CD4-positive, alpha-beta T cell (primary cell): ENCODE measurements around the gene ZNRF3. TPM values are rescaled to one million over a fixed set of nuclear protein-coding genes. Genes with fewer than 3 reads are reported as not detected.

Source experiments
- ATAC-seq: fragments of 200-7000 bp; cut with Tn5 transposase; one replicate; pipeline ENCODE4 v1.10.0; 2022; ENCODE audit warnings: mild to moderate bottlenecking; ENCODE audit not compliant: poor library complexity
- CTCF ChIA-PET: fragments of 350-600 bp; sonication (Branson Sonifier 250); formaldehyde crosslinking; loops from one replicate; lab custom pipeline; 2021; ENCODE audit warnings: antibody characterized with exemption, inconsistent platforms; lab: Charles Lee
- POLR2A ChIA-PET: fragments of 350-600 bp; sonication (Branson Sonifier 250); formaldehyde crosslinking; loops from one replicate; lab custom pipeline; 2021; ENCODE audit warnings: antibody characterized with exemption, inconsistent platforms; lab: Charles Lee
- DNase-seq, 14 experiments: peaks; one replicate each; pipeline ENCODE4 v3.0.0-alpha.2; 2013 to 2020; ENCODE audit warnings: mixed read lengths in 2 of 14
- H3K27ac ChIP-seq, 2 donors: one replicate each; pipeline versions ENCODE4 v1.5.1 to v1.7.0; 2013; ENCODE audit warnings: low read length in 2 of 2, low read depth in 1 of 2, mild to moderate bottlenecking in 1 of 2
- H3K27me3 ChIP-seq, 2 experiments: 1 replicate in 1 of 2; 2 replicates in 1 of 2; pipeline versions ENCODE4 v1.6.1 to v1.7.0; 2013; ENCODE audit warnings: low read length in 2 of 2, control low read depth in 1 of 2, mild to moderate bottlenecking in 1 of 2, moderate library complexity in 1 of 2; ENCODE audit not compliant: insufficient read depth in 2 of 2, control insufficient read depth in 1 of 2
- H3K36me3 ChIP-seq: one replicate; pipeline ENCODE4 v1.6.1; 2013; ENCODE audit warnings: low read length, control low read depth; ENCODE audit not compliant: insufficient read depth
- H3K4me1 ChIP-seq: one replicate; pipeline ENCODE4 v1.6.1; 2013; ENCODE audit warnings: low read length, control low read depth; ENCODE audit not compliant: insufficient read depth
- H3K4me3 ChIP-seq: one replicate; pipeline ENCODE4 v1.5.1; 2013; ENCODE audit warnings: mild to moderate bottlenecking, low read length, moderate library complexity
- H3K9me3 ChIP-seq, 2 experiments: 1 replicate in 1 of 2; 2 replicates in 1 of 2; pipeline versions ENCODE4 v1.6.1 to v1.7.0; 2013; ENCODE audit warnings: low read length in 2 of 2, mild to moderate bottlenecking in 2 of 2, control low read depth in 1 of 2, moderate library complexity in 1 of 2; ENCODE audit not compliant: control insufficient read depth in 1 of 2, insufficient read depth in 1 of 2
- H3K27ac Mint-ChIP-seq: one replicate; pipeline ENCODE4 v1.8.0; 2020; ENCODE audit warnings: mixed read lengths
- H3K27me3 Mint-ChIP-seq: one replicate; pipeline ENCODE4 v1.8.0; 2021; ENCODE audit warnings: mixed read lengths
- H3K36me3 Mint-ChIP-seq: one replicate; pipeline ENCODE4 v1.8.0; 2021; ENCODE audit warnings: low read depth, mixed read lengths
- H3K4me1 Mint-ChIP-seq: one replicate; pipeline ENCODE4 v1.8.0; 2021; ENCODE audit warnings: low read depth, mixed read lengths
- H3K4me3 Mint-ChIP-seq: one replicate; pipeline ENCODE4 v1.8.0; 2020; ENCODE audit warnings: mild to moderate bottlenecking, mixed read lengths
- H3K9me3 Mint-ChIP-seq: one replicate; pipeline ENCODE4 v1.8.0; 2020; ENCODE audit warnings: mixed read lengths
- CTCF ChIP-seq: fragments of 200-600 bp; IDR thresholded peaks from one replicate; pipeline ENCODE4 v1.8.0; 2022; ENCODE audit warnings: antibody characterized with exemption, mild to moderate bottlenecking
- intact Hi-C, 2 experiments: fragments of 100-400 bp; cut with DNase I in 1 of 2; cut with micrococcal nuclease in 1 of 2; formaldehyde crosslinking; loops; one replicate each; pipeline versions ENCODE4 v1.15.1 to v1.9.0; 2023 to 2025; cut with DNase I, micrococcal nuclease
- total RNA-seq, 174 experiments: library from RNA in 2 of 174; stranded (reverse) in 2 of 174; gene quantifications; one replicate each; pipeline ENCODE4 v1.2.3 and lab custom pipeline; 2021 to 2026

The ZNRF3 gene
- total RNA-seq, 2 experiments from 2014 or later, result 0.38 to 0.61 TPM

DNA sequence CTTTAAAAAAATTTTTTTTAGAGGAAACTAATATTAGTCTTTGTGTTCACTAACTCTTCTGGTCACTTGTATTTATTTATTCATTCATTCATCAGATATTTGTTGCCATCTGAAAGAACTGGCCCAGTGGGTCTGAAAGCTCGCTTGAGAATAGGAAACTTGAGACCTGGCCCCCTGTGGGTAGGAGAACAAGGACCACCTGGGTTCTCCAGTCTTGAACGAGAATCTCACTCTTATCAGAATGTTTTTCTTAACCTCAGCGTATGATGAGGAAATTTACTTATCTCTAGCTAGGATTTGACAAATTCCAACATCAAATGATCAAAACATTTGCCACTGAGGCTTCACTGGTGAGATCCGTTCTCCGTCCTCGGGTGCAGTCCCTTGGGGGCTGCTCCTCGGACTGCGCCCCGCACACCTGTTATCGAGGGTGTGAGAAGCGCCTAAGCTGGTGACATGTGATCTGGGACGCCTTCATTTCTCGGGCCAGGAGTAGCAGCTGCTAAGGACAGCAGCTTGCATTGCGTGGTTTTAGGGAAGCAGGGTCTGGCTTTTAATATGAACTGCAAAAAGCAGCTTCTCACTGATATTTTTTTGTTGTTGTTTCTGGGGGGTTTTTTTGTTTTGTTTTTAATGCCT is 171.9 kb downstream of the ZNRF3 start:
- Mint-ChIP-seq H3K27ac (no peak overlapping the region), H3K27me3 (peaks cover 2% of the 10 kb centered on the region), H3K9me3 (no peaks in the 10 kb centered on the region), H3K4me1 (no peaks in the 10 kb centered on the region), H3K4me3 (no peak overlapping the region), H3K36me3 (no peaks in the 10 kb centered on the region)
- Histone ChIP-seq H3K36me3 (no peaks in the 10 kb centered on the region), H3K27ac (no peak overlapping the region), H3K4me3 (no peak overlapping the region), H3K9me3 (no peaks in the 10 kb centered on the region), H3K4me1 (no peaks in the 10 kb centered on the region), H3K27me3 (no peaks in the 10 kb centered on the region)
- DNase-seq, result no peak
- TF ChIP-seq CTCF, result no peak
- intact Hi-C loops, result no loop called here
- ChIA-PET CTCF (no interaction called here), POLR2A (no interaction called here)
- no peak for ATAC-seq

GRCh38 chr22:29056472-29056871 is 173.1 kb downstream of the ZNRF3 start:
- H3K9me3 ChIP-seq, result no peaks in the 10 kb centered on the region
- no peaks in the 10 kb centered on the region for H3K36me3 ChIP-seq
- intact Hi-C loops, result no loop called here
- no peak overlapping the region for H3K27ac ChIP-seq
- H3K4me1 ChIP-seq, result no peaks in the 10 kb centered on the region
- no peaks in the 10 kb centered on the region for H3K4me1 Mint-ChIP-seq
- CTCF ChIA-PET, result no interaction called here
- ATAC-seq (no peak), DNase-seq (no peak)
- no peak overlapping the region for H3K4me3 ChIP-seq
- no peaks in the 10 kb centered on the region for H3K27me3 ChIP-seq
- TF ChIP-seq CTCF, result no peak
- no peaks in the 10 kb centered on the region for H3K9me3 Mint-ChIP-seq
- no peak overlapping the region for H3K27ac Mint-ChIP-seq
- no peak overlapping the region for H3K4me3 Mint-ChIP-seq
- POLR2A ChIA-PET, result no interaction called here
- peaks cover 13% of the 10 kb centered on the region for H3K27me3 Mint-ChIP-seq
- no peaks in the 10 kb centered on the region for H3K36me3 Mint-ChIP-seq

- intact Hi-C loops, result no loop called here
- no peak for DNase-seq
- ChIA-PET CTCF (no interaction called here), POLR2A (no interaction called here)
- Histone ChIP-seq H3K27me3 (no peaks in the 10 kb centered on the region), H3K36me3 (no peaks in the 10 kb centered on the region), H3K4me3 (no peak overlapping the region), H3K27ac (no peak overlapping the region), H3K4me1 (no peaks in the 10 kb centered on the region), H3K9me3 (no peaks in the 10 kb centered on the region)
- no peak for ATAC-seq
- Mint-ChIP-seq H3K27ac (no peak overlapping the region), H3K4me3 (no peak overlapping the region), H3K36me3 (no peaks in the 10 kb centered on the region), H3K27me3 (peaks cover 44% of the 10 kb centered on the region), H3K9me3 (no peaks in the 10 kb centered on the region), H3K4me1 (peaks cover 4% of the 10 kb centered on the region)
- no peak for TF ChIP-seq CTCF
These were observed 177.0 kb downstream of the ZNRF3 start for GRCh38 chr22:29060251-29060869.
